Mesenchymal stem cell (in vitro differentiated cells and primary cell): ENCODE data around the gene COL8A2.
A peak's percentile ranks its signal among the peaks of the same experiment; 100 is the strongest.

Source experiments
- DNase-seq: peaks from one replicate; pipeline ENCODE4 v3.0.0-alpha.2; 2013
- H2AFZ ChIP-seq: one replicate; pipeline ENCODE4 v1.6.1; 2013; ENCODE audit warnings: low read depth, mild to moderate bottlenecking, control low read depth, inconsistent platforms, low read length, moderate library complexity
- H2AK5ac ChIP-seq: 2 replicates; pipeline ENCODE4 v1.6.1; 2013; ENCODE audit warnings: low read length, moderate library complexity, mild to moderate bottlenecking, inconsistent platforms; ENCODE audit not compliant: severe bottlenecking
- H2BK120ac ChIP-seq: one replicate; pipeline ENCODE4 v1.6.1; 2013; ENCODE audit warnings: low read depth, mild to moderate bottlenecking, inconsistent platforms, low read length, moderate library complexity
- H2BK12ac ChIP-seq, 2 experiments: one replicate each; pipeline ENCODE4 v1.6.1; 2013; ENCODE audit warnings: inconsistent platforms in 2 of 2, low read length in 2 of 2, mild to moderate bottlenecking in 2 of 2, moderate library complexity in 2 of 2, control low read depth in 1 of 2
- H2BK15ac ChIP-seq: one replicate; pipeline ENCODE4 v1.6.1; 2013; ENCODE audit warnings: mild to moderate bottlenecking, low read depth, inconsistent platforms; ENCODE audit not compliant: poor library complexity, severe bottlenecking
- H2BK5ac ChIP-seq: 2 replicates; pipeline ENCODE4 v1.6.1; 2013; ENCODE audit warnings: low read depth, mild to moderate bottlenecking, low read length, control low read depth, inconsistent platforms; ENCODE audit not compliant: poor library complexity, severe bottlenecking
- H3K14ac ChIP-seq, 2 experiments: one replicate each; pipeline ENCODE4 v1.6.1; 2013; ENCODE audit warnings: inconsistent platforms in 2 of 2, low read length in 2 of 2, control low read depth in 1 of 2, mild to moderate bottlenecking in 1 of 2, moderate library complexity in 1 of 2
- H3K18ac ChIP-seq, 2 experiments: one replicate each; pipeline ENCODE4 v1.6.1; 2013; ENCODE audit warnings: inconsistent platforms in 2 of 2, low read length in 2 of 2, control low read depth in 1 of 2, low read depth in 1 of 2, mild to moderate bottlenecking in 1 of 2
- H3K23ac ChIP-seq, 2 experiments: one replicate each; pipeline ENCODE4 v1.6.1; 2013; ENCODE audit warnings: inconsistent platforms in 2 of 2, low read length in 2 of 2, mild to moderate bottlenecking in 2 of 2, moderate library complexity in 2 of 2, control low read depth in 1 of 2
- H3K27ac ChIP-seq: 2 replicates; pipeline ENCODE4 v1.5.1; 2013; ENCODE audit warnings: mild to moderate bottlenecking, moderate library complexity, low read length, control low read depth, inconsistent platforms; ENCODE audit not compliant: poor library complexity, severe bottlenecking
- H3K27me3 ChIP-seq, 2 experiments: 2 replicates each; pipeline versions ENCODE4 v1.6.1 to v1.7.0; 2013; ENCODE audit warnings: low read length in 2 of 2, mild to moderate bottlenecking in 2 of 2, moderate library complexity in 2 of 2, control low read depth in 1 of 2, inconsistent platforms in 1 of 2; ENCODE audit not compliant: control insufficient read depth in 1 of 2, insufficient read depth in 1 of 2
- H3K36me3 ChIP-seq, 2 experiments: 2 replicates each; pipeline versions ENCODE4 v1.6.1 to v1.7.0; 2013; ENCODE audit warnings: low read length in 2 of 2, control low read depth in 1 of 2, inconsistent platforms in 1 of 2, low read depth in 1 of 2, mild to moderate bottlenecking in 1 of 2; ENCODE audit not compliant: insufficient read depth in 2 of 2, control insufficient read depth in 1 of 2
- H3K4ac ChIP-seq, 2 experiments: one replicate each; pipeline ENCODE4 v1.6.1; 2013; ENCODE audit warnings: inconsistent platforms in 2 of 2, low read length in 2 of 2, mild to moderate bottlenecking in 2 of 2, moderate library complexity in 2 of 2, control low read depth in 1 of 2, low read depth in 1 of 2
- H3K4me1 ChIP-seq: 2 replicates; pipeline ENCODE4 v1.6.1; 2013; ENCODE audit warnings: low read depth, low read length, control low read depth; ENCODE audit not compliant: control insufficient read depth, insufficient read depth
- H3K4me2 ChIP-seq: 2 replicates; pipeline ENCODE4 v1.6.1; 2013; ENCODE audit warnings: low read length, mild to moderate bottlenecking, inconsistent platforms; ENCODE audit not compliant: poor library complexity, severe bottlenecking
- H3K4me3 ChIP-seq, 2 experiments: 2 replicates each; pipeline versions ENCODE4 v1.5.1 to v1.7.0; 2013; ENCODE audit warnings: low read length in 2 of 2, mild to moderate bottlenecking in 2 of 2, control low read depth in 1 of 2, low read depth in 1 of 2; ENCODE audit not compliant: insufficient read depth in 1 of 2
- H3K79me1 ChIP-seq: replicated peaks from 2 replicates; pipeline ENCODE4 v1.6.1; 2013; ENCODE audit warnings: mild to moderate bottlenecking, control low read depth, low read length, inconsistent platforms; ENCODE audit not compliant: poor library complexity, severe bottlenecking
- H3K9ac ChIP-seq: 2 replicates; pipeline ENCODE4 v1.7.0; 2013; ENCODE audit warnings: mild to moderate bottlenecking, low read length, moderate library complexity
- H3K9me3 ChIP-seq: 2 replicates; pipeline ENCODE4 v1.7.0; 2013; ENCODE audit warnings: mild to moderate bottlenecking, low read length; ENCODE audit not compliant: control insufficient read depth
- H4K8ac ChIP-seq: one replicate; pipeline ENCODE4 v1.6.1; 2013; ENCODE audit warnings: inconsistent platforms, mild to moderate bottlenecking, low read length, moderate library complexity
- H4K91ac ChIP-seq: one replicate; pipeline ENCODE4 v1.6.1; 2013; ENCODE audit warnings: mild to moderate bottlenecking, low read length, inconsistent platforms
- WGBS: methylation state at CpG from one replicate; pipeline ENCODE4 v1.1.7; 2013; ENCODE audit warnings: mixed read lengths; 5-methylcytosine and 5-hydroxymethylcytosine counted together

Gene COL8A2

GRCh38 chr1:36085126-36085525, 39.9 kb downstream of the COL8A2 start:
- Histone ChIP-seq H2BK5ac (no peak overlapping the region), H3K14ac (no peak overlapping the region), H3K4me2 (no peak overlapping the region), H2AFZ (no peak overlapping the region), H3K4me3 (no peak overlapping the region), H3K79me1 (no peaks in the 10 kb centered on the region), H3K9me3 (no peaks in the 10 kb centered on the region), H3K27me3 (peaks cover 0 to 17% of the 10 kb centered on the region in 2 experiments), H3K36me3 (no peaks in the 10 kb centered on the region), H2BK15ac (no peak overlapping the region), H3K4me1 (peaks cover 26% of the 10 kb centered on the region), H3K9ac (no peak overlapping the region), H2BK12ac (no peak overlapping the region), H3K4ac (no peak overlapping the region), H2BK120ac (no peak overlapping the region), H3K27ac (no peak overlapping the region), H4K8ac (no peak overlapping the region), H4K91ac (no peak overlapping the region), H2AK5ac (no peak overlapping the region), H3K18ac (no peak overlapping the region), H3K23ac (no peak overlapping the region)
- no peak for DNase-seq
- WGBS, result 100% methylated on average over 6 of the region's 9 CpGs

GRCh38 chr1:36084497-36085115, 40.4 kb downstream of the COL8A2 start:
- H2AK5ac ChIP-seq, result no peak overlapping the region
- no peak overlapping the region for H3K4ac ChIP-seq
- no peak overlapping the region for H3K27ac ChIP-seq
- H3K9ac ChIP-seq, result peak overlapping the region; percentile 75
- peaks cover 25% of the 10 kb centered on the region for H3K4me1 ChIP-seq
- no peak overlapping the region for H2BK5ac ChIP-seq
- H2BK120ac ChIP-seq, result no peak overlapping the region
- no peaks in the 10 kb centered on the region for H3K79me1 ChIP-seq
- H3K14ac ChIP-seq, result no peak overlapping the region
- H2AFZ ChIP-seq, result peak overlapping the region; percentile 62
- no peak overlapping the region for H3K23ac ChIP-seq
- H4K91ac ChIP-seq, result no peak overlapping the region
- H3K4me3 ChIP-seq, result peak overlapping the region; percentile 59 to 63
- no peak for DNase-seq
- H3K4me2 ChIP-seq, result peak overlapping the region; percentile 93
- H2BK15ac ChIP-seq, result no peak overlapping the region
- no peaks in the 10 kb centered on the region for H3K9me3 ChIP-seq
- peaks cover 0 to 17% of the 10 kb centered on the region in 2 experiments for H3K27me3 ChIP-seq
- no peak overlapping the region for H3K18ac ChIP-seq
- no peaks in the 10 kb centered on the region for H3K36me3 ChIP-seq
- WGBS, result 75% methylated on average over 19 of the region's 19 CpGs
- H2BK12ac ChIP-seq, result no peak overlapping the region
- H4K8ac ChIP-seq, result peak overlapping the region; percentile 56

GRCh38 chr1:36083635-36084496, 41.2 kb downstream of the COL8A2 start, which contains the start of gene TEKT2:
Gene TEKT2 (plus strand): TSS chr1:36084094. CDS start chr1:36084922, 828 bp downstream.
- peaks cover 25% of the 10 kb centered on the region for H3K4me1 ChIP-seq
- H4K91ac ChIP-seq, result no peak within 1 kb of the TSS
- no peak within 1 kb of the TSS for H2AK5ac ChIP-seq
- H2BK5ac ChIP-seq, result no peak within 1 kb of the TSS
- H3K23ac ChIP-seq, result peak within 1 kb of the TSS in 1 of 2 experiments; percentile 23
- H2AFZ ChIP-seq, result peak within 1 kb of the TSS; percentile 62
- H3K27me3 ChIP-seq, result peaks cover 0 to 17% of the 10 kb centered on the region in 2 experiments
- peak; percentile 76 for DNase-seq
- peak within 1 kb of the TSS; percentile 5 to 37 for H3K18ac ChIP-seq
- no peak within 1 kb of the TSS for H3K27ac ChIP-seq
- peak within 1 kb of the TSS; percentile 64 for H2BK120ac ChIP-seq
- H4K8ac ChIP-seq, result peak within 1 kb of the TSS; percentile 80
- H3K14ac ChIP-seq, result no peak within 1 kb of the TSS
- WGBS, result 13% methylated on average over 45 of the region's 59 CpGs
- H3K9ac ChIP-seq, result peak within 1 kb of the TSS; percentile 75
- H3K4ac ChIP-seq, result no peak within 1 kb of the TSS
- peak within 1 kb of the TSS; percentile 59 to 63 for H3K4me3 ChIP-seq
- H3K79me1 ChIP-seq, result no peaks in the 10 kb centered on the region
- no peaks in the 10 kb centered on the region for H3K9me3 ChIP-seq
- peak within 1 kb of the TSS; percentile 86 for H2BK15ac ChIP-seq
- H3K4me2 ChIP-seq, result peak within 1 kb of the TSS; percentile 93
- no peaks in the 10 kb centered on the region for H3K36me3 ChIP-seq
- H2BK12ac ChIP-seq, result no peak within 1 kb of the TSS

- Histone ChIP-seq H4K91ac (no peak overlapping the region), H2BK12ac (no peak overlapping the region), H4K8ac (no peak overlapping the region), H2BK15ac (no peak overlapping the region), H3K18ac (no peak overlapping the region), H3K79me1 (no peaks in the 10 kb centered on the region), H2AK5ac (no peak overlapping the region), H3K23ac (no peak overlapping the region), H3K14ac (no peak overlapping the region), H2BK5ac (no peak overlapping the region), H3K36me3 (no peaks in the 10 kb centered on the region), H3K9me3 (no peaks in the 10 kb centered on the region), H3K27me3 (peaks cover 0 to 17% of the 10 kb centered on the region in 2 experiments), H2BK120ac (no peak overlapping the region), H3K4ac (no peak overlapping the region), H3K27ac (no peak overlapping the region), H3K9ac (no peak overlapping the region), H2AFZ (no peak overlapping the region), H3K4me3 (no peak overlapping the region), H3K4me2 (no peak overlapping the region), H3K4me1 (peaks cover 21% of the 10 kb centered on the region)
- 87% methylated on average over 13 of the region's 13 CpGs for WGBS
- DNase-seq, result no peak
Measured at GRCh38 chr1:36083219-36083618, 41.8 kb downstream of the COL8A2 start.
